ENCODE results near the gene HBS1L. TPM values are rescaled to one million over a fixed set of nuclear protein-coding genes. Genes with fewer than 3 reads are reported as not detected.

Gene HBS1L
- polyA plus RNA-seq, 1 donor from 2014 or later: 103 TPM

GRCh38 chr6:135047336-135047735 lies 7.3 kb downstream of the HBS1L start:
- Histone ChIP-seq H3K4me2 (ENCODE audit: low read length) (no peak overlapping the region), H4K20me1 (ENCODE audit: insufficient read depth) (no peaks in the 10 kb centered on the region), H3F3A (ENCODE audit: insufficient read depth, low read length, poor library complexity, severe bottlenecking) (no peaks in the 10 kb centered on the region), H2AFZ (ENCODE audit: low read depth, low read length) (no peak overlapping the region), H3K79me2 (replicated peaks; ENCODE audit: insufficient read depth, low read length) (peaks cover 72% of the 10 kb centered on the region), H3K9ac (ENCODE audit: low read length) (no peak overlapping the region), H3K9me3 (ENCODE audit: low read length) (no peaks in the 10 kb centered on the region), H3K4me3 (ENCODE audit: low read length) (no peak overlapping the region), H3K9me2 (ENCODE audit: insufficient read depth, low read length) (no peaks in the 10 kb centered on the region), H3K27ac (ENCODE audit: low read length) (no peak overlapping the region), H3K36me3 (ENCODE audit: insufficient read depth, low read length) (peaks cover 4% of the 10 kb centered on the region), H3K27me3 (ENCODE audit: insufficient read depth, low read depth, low read length) (no peaks in the 10 kb centered on the region)
- TF ChIP-seq MXI1 (conservative IDR thresholded peaks at IDR 0.05; ENCODE audit: poor library complexity, severe bottlenecking) (no peak), POLR2AphosphoS5 (IDR thresholded peaks at IDR 0.05) (no peak), EZH2 (IDR thresholded peaks at IDR 0.05; ENCODE audit: borderline replicate concordance, insufficient read depth, low read length, poor library complexity, severe bottlenecking) (no peak), RAD21 (conservative IDR thresholded peaks at IDR 0.05) (no peak), TAF1 (IDR thresholded peaks at IDR 0.05; ENCODE audit: low read depth) (no peak), SMC3 (conservative IDR thresholded peaks at IDR 0.05; ENCODE audit: poor library complexity) (no peak), EP300 (conservative IDR thresholded peaks at IDR 0.05; ENCODE audit: poor library complexity, severe bottlenecking) (no peak)

DNA sequence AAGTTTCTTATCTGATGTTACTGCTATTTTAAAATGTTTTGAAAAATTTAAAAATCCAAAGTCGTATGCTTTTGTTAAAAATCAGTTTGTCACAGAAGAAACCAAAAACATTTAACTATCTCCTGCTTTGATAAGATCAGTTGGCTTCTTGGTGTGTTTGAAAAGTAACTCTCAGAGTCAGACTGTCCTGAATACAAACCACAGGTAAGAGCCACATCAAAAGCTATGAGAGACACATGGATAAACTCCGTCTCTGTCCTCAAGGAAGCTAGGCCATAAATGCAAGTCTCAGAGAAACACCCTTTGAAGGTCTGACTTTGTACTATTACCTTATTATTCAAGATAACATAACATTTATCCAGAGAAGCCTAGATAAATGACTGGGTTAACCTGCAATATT lies 7.7 kb downstream of the HBS1L start:
- H3K9me2 ChIP-seq (ENCODE audit: insufficient read depth, low read length): no peaks in the 10 kb centered on the region
- no peak overlapping the region for H3K9ac ChIP-seq (ENCODE audit: low read length)
- H2AFZ ChIP-seq (ENCODE audit: low read depth, low read length): no peak overlapping the region
- H3K79me2 ChIP-seq (replicated peaks; ENCODE audit: insufficient read depth, low read length): peaks cover 69% of the 10 kb centered on the region
- no peaks in the 10 kb centered on the region for H3F3A ChIP-seq (ENCODE audit: insufficient read depth, low read length, poor library complexity, severe bottlenecking)
- no peaks in the 10 kb centered on the region for H4K20me1 ChIP-seq (ENCODE audit: insufficient read depth)
- H3K27ac ChIP-seq (ENCODE audit: low read length): no peak overlapping the region
- H3K27me3 ChIP-seq (ENCODE audit: insufficient read depth, low read depth, low read length): no peaks in the 10 kb centered on the region
- no peak overlapping the region for H3K4me3 ChIP-seq (ENCODE audit: low read length)
- H3K36me3 ChIP-seq (ENCODE audit: insufficient read depth, low read length): peaks cover 4% of the 10 kb centered on the region
- H3K4me2 ChIP-seq (ENCODE audit: low read length): no peak overlapping the region
- TF ChIP-seq REST (IDR thresholded peaks at IDR 0.05; ENCODE audit: borderline replicate concordance): no peak
- no peak for TF ChIP-seq POLR2AphosphoS5 (IDR thresholded peaks at IDR 0.05)
- no peak for TF ChIP-seq RAD21 (conservative IDR thresholded peaks at IDR 0.05)
- H3K9me3 ChIP-seq (ENCODE audit: low read length): no peaks in the 10 kb centered on the region

DNA sequence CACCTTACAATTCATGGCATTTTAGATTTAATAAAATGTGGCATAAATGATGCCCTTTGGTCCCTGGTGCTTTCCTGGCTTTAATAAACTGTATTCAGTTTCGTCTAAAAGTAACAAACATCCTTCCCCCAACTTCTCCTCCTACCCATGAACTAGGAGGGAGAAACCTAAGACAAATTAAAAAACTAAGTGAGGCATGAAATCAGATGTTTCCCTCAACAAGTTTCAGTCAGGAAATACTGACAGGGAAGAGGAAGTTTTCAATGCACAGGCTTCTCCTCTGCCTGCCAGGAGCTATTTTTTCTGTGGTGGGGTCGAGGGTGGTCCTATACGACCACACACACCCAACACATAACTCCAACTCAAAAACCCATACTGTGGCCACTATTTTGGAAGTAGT lies 10.0 kb downstream of the HBS1L start:
- H3K27ac ChIP-seq (ENCODE audit: low read length): no peak overlapping the region
- no peak overlapping the region for H3K9ac ChIP-seq (ENCODE audit: low read length)
- no peaks in the 10 kb centered on the region for H3K9me3 ChIP-seq (ENCODE audit: low read length)
- H4K20me1 ChIP-seq (ENCODE audit: insufficient read depth): no peaks in the 10 kb centered on the region
- no peaks in the 10 kb centered on the region for H3F3A ChIP-seq (ENCODE audit: insufficient read depth, low read length, poor library complexity, severe bottlenecking)
- no peak overlapping the region for H3K4me2 ChIP-seq (ENCODE audit: low read length)
- H3K79me2 ChIP-seq (replicated peaks; ENCODE audit: insufficient read depth, low read length): peaks cover 53% of the 10 kb centered on the region
- H3K36me3 ChIP-seq (ENCODE audit: insufficient read depth, low read length): peaks cover 4% of the 10 kb centered on the region
- no peaks in the 10 kb centered on the region for H3K27me3 ChIP-seq (ENCODE audit: insufficient read depth, low read depth, low read length)
- no peak overlapping the region for H3K4me3 ChIP-seq (ENCODE audit: low read length)
- H2AFZ ChIP-seq (ENCODE audit: low read depth, low read length): no peak overlapping the region
- no peaks in the 10 kb centered on the region for H3K9me2 ChIP-seq (ENCODE audit: insufficient read depth, low read length)
- TF ChIP-seq MXI1 (conservative IDR thresholded peaks at IDR 0.05; ENCODE audit: poor library complexity, severe bottlenecking): no peak
- TF ChIP-seq RAD21 (conservative IDR thresholded peaks at IDR 0.05): no peak
- TF ChIP-seq POLR2AphosphoS5 (IDR thresholded peaks at IDR 0.05): no peak
- no peak for TF ChIP-seq REST (IDR thresholded peaks at IDR 0.05; ENCODE audit: borderline replicate concordance)
- TF ChIP-seq SMC3 (conservative IDR thresholded peaks at IDR 0.05; ENCODE audit: poor library complexity): no peak
